WTC11 (cell line): ENCODE results near the gene RGS12.

ENCODE experiments used
- ELF4 ChIP-seq: sonication (generic); formaldehyde crosslinking; IDR thresholded peaks from 2 replicates; pipeline ENCODE4 v1.8.1; 2022; ENCODE audit warnings: low read depth, mild to moderate bottlenecking, moderate library complexity, missing genetic modification reagents
- ETV6 ChIP-seq: sonication (generic); formaldehyde crosslinking; IDR thresholded peaks from 2 replicates; pipeline ENCODE4 v1.8.1; 2022; ENCODE audit warnings: mild to moderate bottlenecking, missing genetic modification reagents
- NR1H2 ChIP-seq: sonication (generic); formaldehyde crosslinking; IDR thresholded peaks from 2 replicates; pipeline ENCODE4 v1.9.0; 2021; ENCODE audit warnings: mild to moderate bottlenecking, moderate library complexity, missing genetic modification reagents
- RELA ChIP-seq: sonication (generic); formaldehyde crosslinking; IDR thresholded peaks from 2 replicates; pipeline ENCODE4 v1.8.1; 2022; ENCODE audit warnings: missing genetic modification reagents, mild to moderate bottlenecking, borderline replicate concordance
- SMAD3 ChIP-seq: sonication (generic); formaldehyde crosslinking; IDR thresholded peaks from 2 replicates; pipeline ENCODE4 v1.8.0; 2022; ENCODE audit warnings: missing genetic modification reagents, mild to moderate bottlenecking, borderline replicate concordance
- SP1 ChIP-seq: sonication (generic); formaldehyde crosslinking; conservative IDR thresholded peaks from 2 replicates; pipeline ENCODE4 v1.8.1; 2022; ENCODE audit warnings: missing genetic modification reagents
- TCF7 ChIP-seq: sonication (generic); formaldehyde crosslinking; IDR thresholded peaks from 2 replicates; pipeline ENCODE4 v1.8.0; 2022; ENCODE audit warnings: mild to moderate bottlenecking, low read depth, missing genetic modification reagents, moderate library complexity
- TP53 ChIP-seq: sonication (generic); formaldehyde crosslinking; IDR thresholded peaks from 2 replicates; pipeline ENCODE4 v1.8.1; 2023; ENCODE audit warnings: mild to moderate bottlenecking, missing genetic modification reagents
- ZNF423 ChIP-seq: fragments of 250-450 bp; sonication (Bioruptor Pico); IDR thresholded peaks from 2 replicates; pipeline ENCODE4 v2.1.2; 2022; ENCODE audit warnings: mild to moderate bottlenecking, moderate library complexity
- TF ChIP-seq, protein P1 (sequence below): fragments of 200-600 bp; IDR thresholded peaks from 2 replicates; pipeline ENCODE4 v1.8.0; 2022; ENCODE audit warnings: antibody characterized with exemption
- TF ChIP-seq, protein P2 (sequence below): sonication (generic); formaldehyde crosslinking; IDR thresholded peaks from 2 replicates; pipeline ENCODE4 v1.8.0; 2022; ENCODE audit warnings: mild to moderate bottlenecking, missing genetic modification reagents
- TF ChIP-seq, protein P3 (sequence below): sonication (generic); formaldehyde crosslinking; IDR thresholded peaks from 2 replicates; pipeline ENCODE4 v1.8.1; 2022; ENCODE audit warnings: missing genetic modification reagents, borderline replicate concordance
- TF ChIP-seq, protein P4 (sequence below): sonication (generic); formaldehyde crosslinking; IDR thresholded peaks from 2 replicates; pipeline ENCODE4 v1.8.1; 2023; ENCODE audit warnings: mild to moderate bottlenecking, missing genetic modification reagents, moderate library complexity

DNA sequence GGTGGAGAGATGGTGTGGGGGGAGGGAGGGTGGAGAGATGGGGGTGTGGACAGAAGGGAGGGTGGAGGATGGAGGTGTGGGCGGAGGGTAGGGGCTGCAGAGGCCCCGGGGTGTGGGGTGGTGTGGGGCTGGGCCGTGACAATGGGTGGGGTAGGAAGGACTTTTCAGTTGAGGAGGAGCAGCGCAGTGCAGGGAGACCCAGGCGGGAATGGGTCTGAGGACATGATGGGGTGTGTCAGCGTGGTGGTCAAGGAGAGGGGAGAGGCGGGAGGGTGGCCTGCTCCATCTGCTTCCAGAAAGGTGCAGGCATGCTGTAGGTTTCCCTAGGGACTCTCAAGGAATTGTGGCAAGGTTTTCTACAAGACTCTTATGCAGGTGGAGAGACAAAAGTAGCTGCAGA is 48.9 kb downstream of the RGS12 start:
- TF ChIP-seq, protein P1, sequence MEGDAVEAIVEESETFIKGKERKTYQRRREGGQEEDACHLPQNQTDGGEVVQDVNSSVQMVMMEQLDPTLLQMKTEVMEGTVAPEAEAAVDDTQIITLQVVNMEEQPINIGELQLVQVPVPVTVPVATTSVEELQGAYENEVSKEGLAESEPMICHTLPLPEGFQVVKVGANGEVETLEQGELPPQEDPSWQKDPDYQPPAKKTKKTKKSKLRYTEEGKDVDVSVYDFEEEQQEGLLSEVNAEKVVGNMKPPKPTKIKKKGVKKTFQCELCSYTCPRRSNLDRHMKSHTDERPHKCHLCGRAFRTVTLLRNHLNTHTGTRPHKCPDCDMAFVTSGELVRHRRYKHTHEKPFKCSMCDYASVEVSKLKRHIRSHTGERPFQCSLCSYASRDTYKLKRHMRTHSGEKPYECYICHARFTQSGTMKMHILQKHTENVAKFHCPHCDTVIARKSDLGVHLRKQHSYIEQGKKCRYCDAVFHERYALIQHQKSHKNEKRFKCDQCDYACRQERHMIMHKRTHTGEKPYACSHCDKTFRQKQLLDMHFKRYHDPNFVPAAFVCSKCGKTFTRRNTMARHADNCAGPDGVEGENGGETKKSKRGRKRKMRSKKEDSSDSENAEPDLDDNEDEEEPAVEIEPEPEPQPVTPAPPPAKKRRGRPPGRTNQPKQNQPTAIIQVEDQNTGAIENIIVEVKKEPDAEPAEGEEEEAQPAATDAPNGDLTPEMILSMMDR: no peak
- no peak for TF ChIP-seq ZNF423
- TF ChIP-seq SP1: no peak
- TF ChIP-seq ETV6 (CRISPR knock-in tag): no peak
- TF ChIP-seq, protein P2, sequence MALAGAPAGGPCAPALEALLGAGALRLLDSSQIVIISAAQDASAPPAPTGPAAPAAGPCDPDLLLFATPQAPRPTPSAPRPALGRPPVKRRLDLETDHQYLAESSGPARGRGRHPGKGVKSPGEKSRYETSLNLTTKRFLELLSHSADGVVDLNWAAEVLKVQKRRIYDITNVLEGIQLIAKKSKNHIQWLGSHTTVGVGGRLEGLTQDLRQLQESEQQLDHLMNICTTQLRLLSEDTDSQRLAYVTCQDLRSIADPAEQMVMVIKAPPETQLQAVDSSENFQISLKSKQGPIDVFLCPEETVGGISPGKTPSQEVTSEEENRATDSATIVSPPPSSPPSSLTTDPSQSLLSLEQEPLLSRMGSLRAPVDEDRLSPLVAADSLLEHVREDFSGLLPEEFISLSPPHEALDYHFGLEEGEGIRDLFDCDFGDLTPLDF (CRISPR knock-in tag): no peak
- TF ChIP-seq SMAD3 (CRISPR knock-in tag): no peak
- TF ChIP-seq, protein P3, sequence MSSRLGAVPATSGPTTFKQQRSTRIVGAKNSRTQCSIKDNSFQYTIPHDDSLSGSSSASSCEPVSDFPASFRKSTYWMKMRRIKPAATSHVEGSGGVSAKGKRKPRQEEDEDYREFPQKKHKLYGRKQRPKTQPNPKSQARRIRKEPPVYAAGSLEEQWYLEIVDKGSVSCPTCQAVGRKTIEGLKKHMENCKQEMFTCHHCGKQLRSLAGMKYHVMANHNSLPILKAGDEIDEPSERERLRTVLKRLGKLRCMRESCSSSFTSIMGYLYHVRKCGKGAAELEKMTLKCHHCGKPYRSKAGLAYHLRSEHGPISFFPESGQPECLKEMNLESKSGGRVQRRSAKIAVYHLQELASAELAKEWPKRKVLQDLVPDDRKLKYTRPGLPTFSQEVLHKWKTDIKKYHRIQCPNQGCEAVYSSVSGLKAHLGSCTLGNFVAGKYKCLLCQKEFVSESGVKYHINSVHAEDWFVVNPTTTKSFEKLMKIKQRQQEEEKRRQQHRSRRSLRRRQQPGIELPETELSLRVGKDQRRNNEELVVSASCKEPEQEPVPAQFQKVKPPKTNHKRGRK (CRISPR knock-in tag): no peak
- TF ChIP-seq NR1H2: no peak
- TF ChIP-seq ELF4 (CRISPR knock-in tag): no peak
- no peak for TF ChIP-seq TP53
- TF ChIP-seq RELA (CRISPR knock-in tag): no peak
- no peak for TF ChIP-seq TCF7 (CRISPR knock-in tag)
- TF ChIP-seq, protein P4, sequence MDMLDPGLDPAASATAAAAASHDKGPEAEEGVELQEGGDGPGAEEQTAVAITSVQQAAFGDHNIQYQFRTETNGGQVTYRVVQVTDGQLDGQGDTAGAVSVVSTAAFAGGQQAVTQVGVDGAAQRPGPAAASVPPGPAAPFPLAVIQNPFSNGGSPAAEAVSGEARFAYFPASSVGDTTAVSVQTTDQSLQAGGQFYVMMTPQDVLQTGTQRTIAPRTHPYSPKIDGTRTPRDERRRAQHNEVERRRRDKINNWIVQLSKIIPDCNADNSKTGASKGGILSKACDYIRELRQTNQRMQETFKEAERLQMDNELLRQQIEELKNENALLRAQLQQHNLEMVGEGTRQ (CRISPR knock-in tag): no peak
